ENCODE measurements around the gene ZFP36L1. TPM values are rescaled to one million over a fixed set of nuclear protein-coding genes. Genes with fewer than 3 reads are reported as not detected.

The ZFP36L1 gene
- total RNA-seq, 3 donors from 2014 or later: 179 to 242 (median 210) TPM

DNA sequence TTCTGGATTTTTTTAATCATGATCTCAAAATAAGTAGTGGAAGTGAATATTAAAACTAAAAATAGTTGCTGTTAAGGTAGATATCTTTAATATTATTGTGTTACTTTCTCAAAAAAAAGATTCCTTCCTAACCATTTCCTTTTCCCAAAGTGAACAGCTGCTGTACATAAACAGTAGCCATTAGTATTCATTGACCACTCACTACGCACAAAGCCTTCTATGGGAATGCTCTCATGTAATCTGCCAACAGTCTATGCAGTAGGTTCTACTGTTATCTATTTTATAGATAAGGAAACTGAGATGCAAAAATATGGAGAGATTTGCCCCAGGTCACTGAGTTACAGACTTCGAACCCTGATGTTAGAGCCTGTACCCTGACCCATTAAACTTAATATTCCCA, 32.1 kb downstream of the ZFP36L1 start:
- DNase-seq (no peak), ATAC-seq (no peak)
- H3K4me3 Mint-ChIP-seq: no peak overlapping the region
- peaks cover 28% of the 10 kb centered on the region for H3K4me1 Mint-ChIP-seq (ENCODE audit: low read depth)
- no peaks in the 10 kb centered on the region for H3K9me3 Mint-ChIP-seq
- no peaks in the 10 kb centered on the region for H3K27me3 Mint-ChIP-seq (ENCODE audit: low read depth)
- H3K36me3 Mint-ChIP-seq (ENCODE audit: insufficient read depth): no peaks in the 10 kb centered on the region

DNA sequence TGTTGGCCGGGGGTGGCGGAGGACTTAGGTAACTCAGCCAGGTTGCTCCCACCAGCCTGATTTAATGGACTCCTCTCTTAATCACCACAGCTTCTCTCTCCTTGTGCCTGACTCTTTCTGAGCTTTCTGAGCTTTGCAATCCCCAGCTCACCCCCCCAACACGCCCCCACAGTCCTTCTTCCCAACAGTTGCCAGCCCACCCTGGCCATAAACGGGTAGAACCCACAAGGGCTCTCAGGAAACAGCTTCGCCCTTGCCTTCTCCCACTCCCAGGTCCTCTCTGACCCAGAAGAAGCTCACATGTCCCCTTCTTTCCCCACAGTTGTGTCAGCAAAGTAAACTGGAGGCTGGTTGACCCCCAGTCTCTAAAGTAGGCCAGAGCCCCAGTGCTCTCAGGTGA, 32.9 kb downstream of the ZFP36L1 start:
- Mint-ChIP-seq H3K27me3 (ENCODE audit: low read depth) (no peaks in the 10 kb centered on the region), H3K4me1 (ENCODE audit: low read depth) (peaks cover 22% of the 10 kb centered on the region), H3K4me3 (no peak overlapping the region), H3K9me3 (no peaks in the 10 kb centered on the region), H3K36me3 (ENCODE audit: insufficient read depth) (no peaks in the 10 kb centered on the region)
- DNase-seq: no peak
- ATAC-seq: no peak

DNA sequence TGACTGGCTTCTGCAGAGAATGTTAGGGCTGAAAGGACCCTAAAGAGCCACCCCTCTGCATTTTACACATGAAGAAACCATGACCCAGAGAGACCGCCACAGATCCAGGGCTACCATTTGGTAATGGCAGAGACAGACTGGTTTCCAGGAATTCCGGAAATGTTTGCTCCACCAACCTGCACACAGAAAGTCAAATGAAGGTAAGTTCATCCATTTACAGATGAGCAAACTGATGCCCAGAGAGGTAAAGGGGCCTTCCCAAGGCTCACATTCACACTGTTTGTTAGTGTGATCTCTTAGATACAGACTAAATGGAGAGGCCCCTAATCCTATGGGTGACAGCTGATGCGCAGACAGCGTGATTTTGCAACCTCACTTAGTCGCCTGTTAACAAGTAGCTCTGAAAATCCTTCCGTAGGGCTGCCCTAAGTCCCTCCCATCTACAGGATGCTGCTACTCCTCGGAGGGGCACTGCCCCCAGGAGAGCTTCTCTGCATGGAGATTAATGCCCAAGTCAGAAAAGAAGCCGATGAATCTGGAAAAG, 33.8 kb downstream of the ZFP36L1 start:
- no peaks in the 10 kb centered on the region for H3K27me3 Mint-ChIP-seq (ENCODE audit: low read depth)
- no peak overlapping the region for H3K4me3 Mint-ChIP-seq
- no peak for DNase-seq
- peaks cover 18% of the 10 kb centered on the region for H3K4me1 Mint-ChIP-seq (ENCODE audit: low read depth)
- no peak for ATAC-seq
- H3K36me3 Mint-ChIP-seq (ENCODE audit: insufficient read depth): no peaks in the 10 kb centered on the region
- H3K9me3 Mint-ChIP-seq: no peaks in the 10 kb centered on the region

DNA sequence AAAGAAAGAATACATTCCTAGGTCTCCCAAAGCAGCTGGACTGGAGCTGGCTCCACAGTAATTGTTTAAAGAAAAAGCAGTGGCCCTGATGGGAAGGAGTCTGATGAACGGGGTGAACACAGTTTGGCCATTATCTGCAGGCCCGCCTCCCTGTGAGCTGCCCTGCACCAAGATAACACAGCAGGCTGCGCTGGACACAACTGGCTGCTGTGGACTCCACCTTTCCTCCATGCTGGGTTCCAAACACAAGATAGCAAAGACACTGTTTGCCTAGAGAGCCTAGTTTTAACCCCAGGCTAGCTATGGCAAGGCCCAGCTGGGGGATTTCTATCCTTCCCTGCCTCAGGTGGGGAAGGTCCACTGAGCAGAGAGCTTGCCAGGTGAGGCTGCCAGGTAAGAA, 34.6 kb downstream of the ZFP36L1 start:
- DNase-seq (no peak), ATAC-seq (no peak)
- H3K27me3 Mint-ChIP-seq (ENCODE audit: low read depth): no peaks in the 10 kb centered on the region
- no peaks in the 10 kb centered on the region for H3K36me3 Mint-ChIP-seq (ENCODE audit: insufficient read depth)
- peaks cover 18% of the 10 kb centered on the region for H3K4me1 Mint-ChIP-seq (ENCODE audit: low read depth)
- no peaks in the 10 kb centered on the region for H3K9me3 Mint-ChIP-seq
- H3K4me3 Mint-ChIP-seq: no peak overlapping the region

DNA sequence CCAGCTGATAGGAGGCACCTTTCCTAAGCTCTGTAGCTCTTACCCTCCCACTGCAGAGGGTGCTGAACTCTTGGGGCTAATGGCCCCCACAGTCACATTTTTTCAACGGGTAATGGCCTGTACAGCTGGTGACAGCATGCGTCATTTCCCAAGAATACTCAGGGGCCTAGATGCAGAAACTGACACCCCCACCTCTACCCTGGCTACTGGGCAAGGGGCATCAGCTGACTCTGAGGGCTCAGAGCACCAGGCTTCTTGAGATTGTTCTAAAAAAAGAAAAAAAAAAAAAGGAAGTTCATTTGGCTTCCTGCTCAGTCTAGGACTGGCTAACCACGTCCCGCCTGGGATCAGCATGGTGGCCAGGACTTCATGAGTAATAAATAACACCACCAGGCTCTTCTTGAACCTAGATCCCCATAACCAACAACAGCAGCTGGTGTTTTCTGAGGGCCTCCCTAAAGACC, 35.2 kb downstream of the ZFP36L1 start:
- Mint-ChIP-seq H3K36me3 (ENCODE audit: insufficient read depth) (no peaks in the 10 kb centered on the region), H3K9me3 (no peaks in the 10 kb centered on the region), H3K27me3 (ENCODE audit: low read depth) (no peaks in the 10 kb centered on the region), H3K4me3 (no peak overlapping the region), H3K4me1 (ENCODE audit: low read depth) (peaks cover 18% of the 10 kb centered on the region)
- ATAC-seq: no peak
- DNase-seq: no peak

DNA sequence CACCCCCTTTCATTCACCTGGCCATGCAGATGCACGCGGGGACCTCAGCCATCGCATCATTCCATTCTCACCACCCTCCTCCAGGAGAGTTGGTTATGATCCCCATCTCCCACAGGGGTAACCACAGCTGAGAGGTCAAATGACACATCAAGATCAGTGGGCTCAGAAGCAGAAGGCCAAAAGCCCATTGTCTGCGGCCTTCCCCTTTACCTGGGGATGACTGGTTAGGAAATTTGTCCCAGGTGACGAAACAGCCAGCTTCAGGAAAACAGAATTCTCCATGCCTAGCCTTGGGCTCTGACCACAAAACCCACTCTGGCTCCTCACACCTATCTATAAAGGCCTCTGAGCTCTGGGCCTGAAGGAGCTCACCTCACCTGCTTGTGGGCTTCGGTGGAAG, 36.1 kb downstream of the ZFP36L1 start:
- no peaks in the 10 kb centered on the region for H3K27me3 Mint-ChIP-seq (ENCODE audit: low read depth)
- no peaks in the 10 kb centered on the region for H3K9me3 Mint-ChIP-seq
- H3K4me1 Mint-ChIP-seq (ENCODE audit: low read depth): peaks cover 18% of the 10 kb centered on the region
- H3K36me3 Mint-ChIP-seq (ENCODE audit: insufficient read depth): no peaks in the 10 kb centered on the region
- DNase-seq (no peak), ATAC-seq (no peak)
- no peak overlapping the region for H3K4me3 Mint-ChIP-seq

DNA sequence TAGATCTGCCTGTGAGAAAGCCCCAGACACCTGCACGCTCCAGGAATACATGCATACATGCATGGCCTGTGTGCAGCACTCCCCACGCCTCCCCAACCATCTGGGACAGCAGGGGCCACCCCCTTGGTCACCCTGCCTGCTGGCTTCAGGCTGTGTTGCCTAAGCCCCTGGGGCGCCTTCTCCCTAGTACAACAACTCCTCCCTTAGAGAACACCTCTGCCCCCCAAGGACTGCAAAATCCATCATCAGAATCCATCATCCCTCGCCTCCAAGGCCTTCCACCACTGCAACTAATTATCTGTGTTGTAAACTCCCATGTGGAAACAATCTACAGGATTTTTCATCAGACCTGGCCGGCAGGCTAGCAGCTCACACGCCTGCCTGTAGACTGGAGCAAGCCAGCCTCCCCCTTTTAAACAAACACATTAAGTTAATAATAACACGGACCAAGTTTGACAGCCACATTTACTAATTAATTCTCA, 36.8 kb downstream of the ZFP36L1 start:
- H3K4me1 Mint-ChIP-seq (ENCODE audit: low read depth): peaks cover 18% of the 10 kb centered on the region
- H3K36me3 Mint-ChIP-seq (ENCODE audit: insufficient read depth): no peaks in the 10 kb centered on the region
- ATAC-seq: no peak
- no peak overlapping the region for H3K4me3 Mint-ChIP-seq
- H3K9me3 Mint-ChIP-seq: no peaks in the 10 kb centered on the region
- no peaks in the 10 kb centered on the region for H3K27me3 Mint-ChIP-seq (ENCODE audit: low read depth)
- no peak for DNase-seq

DNA sequence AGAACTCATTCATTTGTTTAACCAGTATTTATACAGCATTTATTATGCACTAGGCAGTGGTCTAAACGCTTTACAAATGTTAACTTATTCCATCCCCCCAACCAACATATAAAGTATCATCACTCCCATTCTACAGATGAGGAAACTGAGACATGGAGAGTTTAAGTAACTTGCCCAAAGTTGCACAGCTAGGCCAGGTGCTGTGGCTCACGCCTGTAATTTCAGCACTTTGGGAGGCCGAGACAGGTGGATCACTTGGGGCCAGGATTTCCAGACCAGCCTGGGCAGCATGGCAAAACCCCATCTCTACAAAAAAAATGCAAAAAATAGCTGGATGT, 37.9 kb downstream of the ZFP36L1 start:
- Mint-ChIP-seq H3K9me3 (no peaks in the 10 kb centered on the region), H3K27me3 (ENCODE audit: low read depth) (no peaks in the 10 kb centered on the region), H3K4me3 (no peak overlapping the region), H3K36me3 (ENCODE audit: insufficient read depth) (no peaks in the 10 kb centered on the region), H3K4me1 (ENCODE audit: low read depth) (peaks cover 18% of the 10 kb centered on the region)
- ATAC-seq: no peak
- DNase-seq: no peak

DNA sequence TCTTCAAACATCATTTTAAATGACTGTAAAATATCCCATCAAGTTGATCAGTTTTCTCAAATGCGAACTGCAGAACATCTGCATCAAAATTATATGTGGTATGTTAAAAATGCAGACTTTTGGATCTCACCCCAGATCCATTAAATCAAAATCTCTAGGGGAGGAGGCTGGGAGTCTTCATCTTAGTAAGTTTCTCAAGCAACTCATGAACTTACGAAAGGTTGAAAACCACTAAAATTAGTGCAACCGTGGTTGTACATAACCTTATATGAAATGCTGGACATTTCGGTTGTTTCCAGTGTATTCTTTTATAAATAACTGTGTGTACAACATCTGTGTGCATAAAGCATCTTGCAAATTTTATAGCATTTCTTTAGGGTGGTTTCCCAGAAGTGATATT, 39.2 kb downstream of the ZFP36L1 start:
- Mint-ChIP-seq H3K4me3 (no peak overlapping the region), H3K27me3 (ENCODE audit: low read depth) (no peaks in the 10 kb centered on the region), H3K9me3 (no peaks in the 10 kb centered on the region), H3K36me3 (ENCODE audit: insufficient read depth) (no peaks in the 10 kb centered on the region), H3K4me1 (ENCODE audit: low read depth) (peaks cover 17% of the 10 kb centered on the region)
- DNase-seq (no peak), ATAC-seq (no peak)

DNA sequence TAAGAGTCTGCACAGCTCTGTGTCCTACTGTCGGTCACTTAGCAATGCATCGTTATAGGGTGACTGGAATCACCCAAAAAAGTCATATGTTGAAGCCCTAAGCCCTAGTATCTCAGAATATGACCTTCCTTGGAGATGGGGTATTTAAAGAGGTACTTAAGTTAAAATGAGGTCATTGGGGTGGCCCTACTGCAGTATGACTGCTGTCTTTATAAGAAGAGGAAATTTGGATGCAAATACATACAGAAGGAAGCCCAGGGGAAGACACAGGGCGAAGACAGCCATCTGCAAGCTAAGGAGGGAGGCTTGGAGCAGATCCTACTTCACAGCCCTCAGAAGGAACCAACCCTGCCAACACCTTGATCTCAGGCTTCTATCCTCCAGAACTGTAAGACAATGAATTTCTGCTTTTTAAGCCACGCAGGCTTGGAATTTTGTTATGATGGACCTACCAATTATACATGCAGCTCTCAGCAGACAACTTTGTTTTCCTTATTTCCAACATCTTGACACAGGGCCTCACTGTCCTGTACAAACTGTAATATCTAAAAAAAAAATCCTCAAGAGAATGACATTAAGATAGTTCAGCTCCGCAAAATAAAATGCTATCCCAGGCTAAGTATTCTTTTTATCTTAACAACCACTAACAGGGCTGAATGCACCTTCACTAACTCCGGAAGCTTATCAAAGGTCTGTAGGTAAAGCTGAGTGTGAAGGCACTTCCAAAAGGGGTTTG, 40.4 kb downstream of the ZFP36L1 start:
- DNase-seq: no peak
- H3K4me3 Mint-ChIP-seq: no peak overlapping the region
- H3K4me1 Mint-ChIP-seq (ENCODE audit: low read depth): peaks cover 10% of the 10 kb centered on the region
- H3K36me3 Mint-ChIP-seq (ENCODE audit: insufficient read depth): no peaks in the 10 kb centered on the region
- no peak for ATAC-seq
- no peaks in the 10 kb centered on the region for H3K27me3 Mint-ChIP-seq (ENCODE audit: low read depth)
- no peaks in the 10 kb centered on the region for H3K9me3 Mint-ChIP-seq

DNA sequence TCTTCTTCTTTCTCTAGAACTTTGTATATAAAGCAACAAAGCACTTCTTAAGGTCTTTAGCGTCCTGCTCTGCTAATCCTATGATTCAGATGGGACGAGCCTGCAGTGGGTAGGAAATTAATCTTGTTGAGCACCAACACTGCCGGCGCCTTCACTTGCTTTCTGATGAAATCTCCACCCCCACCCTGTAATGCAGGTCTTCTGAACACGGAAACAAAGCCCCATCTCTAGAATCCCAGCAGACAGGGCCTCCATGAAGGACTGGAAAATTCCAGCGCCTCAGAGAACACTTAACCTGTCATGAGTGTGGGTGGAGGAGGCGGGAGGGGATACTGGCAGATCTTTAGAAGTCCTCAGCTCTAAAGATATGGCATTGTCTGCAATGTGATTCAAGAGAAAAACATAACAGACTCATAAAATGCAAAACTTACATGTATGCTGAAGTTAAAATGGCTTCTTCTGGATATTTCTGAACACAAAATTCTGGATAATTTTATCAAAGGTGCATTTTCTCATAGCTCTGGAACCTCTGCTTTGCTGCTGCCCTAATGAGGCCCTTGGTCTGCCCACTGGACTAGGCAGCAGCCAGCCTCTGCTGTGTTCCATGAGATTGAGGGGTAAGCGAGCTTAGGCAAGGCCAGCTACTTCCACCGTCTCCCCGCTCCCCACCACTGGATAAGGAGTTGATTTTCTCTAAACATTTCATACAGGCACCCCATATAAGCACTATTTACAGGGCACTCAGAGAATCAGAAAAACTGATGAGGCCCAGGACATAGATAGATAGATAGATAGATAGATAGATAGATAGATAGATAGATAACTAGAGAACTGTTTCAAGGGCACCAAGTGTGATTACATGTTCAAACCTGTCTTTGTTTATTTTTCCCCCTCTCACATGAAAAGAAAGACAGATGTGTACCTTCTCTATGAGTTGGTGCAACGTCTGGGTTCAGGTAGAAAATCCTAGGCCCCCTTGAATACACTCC, 43.1 kb downstream of the ZFP36L1 start:
- Mint-ChIP-seq H3K9me3 (no peaks in the 10 kb centered on the region), H3K4me1 (ENCODE audit: low read depth) (peaks cover 2% of the 10 kb centered on the region), H3K4me3 (no peak overlapping the region), H3K27me3 (ENCODE audit: low read depth) (no peaks in the 10 kb centered on the region), H3K36me3 (ENCODE audit: insufficient read depth) (no peaks in the 10 kb centered on the region)
- DNase-seq (no peak), ATAC-seq (no peak)

DNA sequence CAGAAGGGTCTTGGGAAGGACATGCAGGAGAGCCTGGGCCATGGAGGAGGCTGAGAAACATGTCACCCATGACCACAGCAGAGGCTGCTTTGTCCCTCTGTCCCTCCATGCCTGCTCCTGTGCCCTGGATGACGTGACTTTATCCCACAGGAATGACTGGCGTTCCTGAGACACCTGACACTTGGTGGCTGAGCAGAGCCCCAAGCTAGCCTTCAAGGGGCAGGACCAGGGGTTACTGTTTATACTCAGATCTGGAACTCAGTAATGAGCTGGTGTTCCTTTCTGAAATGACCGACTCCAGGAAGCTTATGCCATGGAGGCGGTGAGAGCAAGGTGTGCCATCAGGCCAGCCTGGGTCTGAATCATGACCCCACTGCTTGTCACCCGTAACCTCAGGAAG, 44.2 kb downstream of the ZFP36L1 start:
- H3K4me1 Mint-ChIP-seq (ENCODE audit: low read depth): peaks cover 2% of the 10 kb centered on the region
- ATAC-seq: no peak
- H3K36me3 Mint-ChIP-seq (ENCODE audit: insufficient read depth): no peaks in the 10 kb centered on the region
- H3K4me3 Mint-ChIP-seq: no peak overlapping the region
- H3K9me3 Mint-ChIP-seq: no peaks in the 10 kb centered on the region
- no peaks in the 10 kb centered on the region for H3K27me3 Mint-ChIP-seq (ENCODE audit: low read depth)
- no peak for DNase-seq

DNA sequence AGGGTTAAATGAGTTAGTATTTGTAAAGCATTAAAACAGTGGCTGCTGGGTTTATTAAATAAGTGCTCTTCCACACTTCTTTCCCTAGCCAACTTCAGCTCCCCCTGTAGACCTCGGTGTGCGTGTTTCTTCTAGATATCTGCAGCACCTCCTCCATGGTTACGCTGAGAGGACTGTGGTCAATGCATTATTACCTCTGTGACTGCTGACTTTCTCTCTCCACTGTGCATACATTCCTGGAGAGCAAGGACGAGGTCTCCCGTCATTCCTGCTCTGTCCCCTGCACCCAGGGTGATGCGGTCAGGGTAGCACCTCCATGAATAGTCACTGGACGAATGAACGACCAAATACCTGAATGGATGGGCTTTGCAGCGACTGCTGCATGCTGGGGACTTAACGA, 44.6 kb downstream of the ZFP36L1 start:
- H3K4me1 Mint-ChIP-seq (ENCODE audit: low read depth): peaks cover 2% of the 10 kb centered on the region
- H3K27me3 Mint-ChIP-seq (ENCODE audit: low read depth): no peaks in the 10 kb centered on the region
- H3K4me3 Mint-ChIP-seq: no peak overlapping the region
- ATAC-seq (no peak), DNase-seq (no peak)
- no peaks in the 10 kb centered on the region for H3K36me3 Mint-ChIP-seq (ENCODE audit: insufficient read depth)
- H3K9me3 Mint-ChIP-seq: no peaks in the 10 kb centered on the region

DNA sequence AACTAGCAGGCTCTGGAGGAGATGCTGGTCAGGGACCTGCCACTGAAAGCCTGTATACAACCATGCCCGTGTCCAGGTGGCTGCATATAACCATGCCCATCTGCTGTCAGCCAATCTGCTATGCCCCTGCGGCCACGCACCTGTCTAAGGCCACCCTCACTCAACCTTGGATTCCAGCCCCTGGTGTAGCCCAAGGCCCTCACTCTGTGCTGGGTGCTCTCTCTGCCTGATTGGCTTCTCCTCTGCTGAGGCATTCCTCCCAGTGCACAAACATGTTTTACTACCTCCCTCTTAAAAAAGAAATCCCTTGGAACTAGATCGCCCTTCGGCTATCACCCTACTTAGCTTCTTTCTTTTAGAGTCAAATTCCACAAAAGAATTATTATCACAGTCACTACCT, 45.5 kb downstream of the ZFP36L1 start:
- ATAC-seq: no peak

More for the DNA sequence above, 45.5 kb downstream of the ZFP36L1 start:
- DNase-seq: no peak
- Mint-ChIP-seq H3K4me3 (no peak overlapping the region), H3K36me3 (ENCODE audit: insufficient read depth) (no peaks in the 10 kb centered on the region), H3K9me3 (no peaks in the 10 kb centered on the region), H3K4me1 (ENCODE audit: low read depth) (peaks cover 2% of the 10 kb centered on the region), H3K27me3 (ENCODE audit: low read depth) (no peaks in the 10 kb centered on the region)
